HT1080 (cell line): ENCODE results near the gene NMBR. TPM values are rescaled to one million over a fixed set of nuclear protein-coding genes. Genes with fewer than 3 reads are reported as not detected.
"Not testable (repeated sequence)": the region's sequence is repeated elsewhere in the genome, so short reads cannot be mapped to it uniquely, and the experiment has no call there.

Source experiments
- DNase-seq: peaks from one replicate; pipeline ENCODE4 v3.0.0-alpha.2; 2015; ENCODE audit warnings: low read depth
- total RNA-seq: library from RNA; depleted of rRNA; stranded (reverse); fragments of >200 nt; shearing (Covaris generic); gene quantifications from 2 replicates; pipeline ENCODE4 v1.2.3, GENCODE V29; 2014; rRNA removed

NMBR gene
- total RNA-seq, 1 experiment from 2014 or later: not detected

GRCh38 chr6:142062861-142063260 lies 84.1 kb downstream of the NMBR start:
- DNase-seq: not testable (repeated sequence)

DNA sequence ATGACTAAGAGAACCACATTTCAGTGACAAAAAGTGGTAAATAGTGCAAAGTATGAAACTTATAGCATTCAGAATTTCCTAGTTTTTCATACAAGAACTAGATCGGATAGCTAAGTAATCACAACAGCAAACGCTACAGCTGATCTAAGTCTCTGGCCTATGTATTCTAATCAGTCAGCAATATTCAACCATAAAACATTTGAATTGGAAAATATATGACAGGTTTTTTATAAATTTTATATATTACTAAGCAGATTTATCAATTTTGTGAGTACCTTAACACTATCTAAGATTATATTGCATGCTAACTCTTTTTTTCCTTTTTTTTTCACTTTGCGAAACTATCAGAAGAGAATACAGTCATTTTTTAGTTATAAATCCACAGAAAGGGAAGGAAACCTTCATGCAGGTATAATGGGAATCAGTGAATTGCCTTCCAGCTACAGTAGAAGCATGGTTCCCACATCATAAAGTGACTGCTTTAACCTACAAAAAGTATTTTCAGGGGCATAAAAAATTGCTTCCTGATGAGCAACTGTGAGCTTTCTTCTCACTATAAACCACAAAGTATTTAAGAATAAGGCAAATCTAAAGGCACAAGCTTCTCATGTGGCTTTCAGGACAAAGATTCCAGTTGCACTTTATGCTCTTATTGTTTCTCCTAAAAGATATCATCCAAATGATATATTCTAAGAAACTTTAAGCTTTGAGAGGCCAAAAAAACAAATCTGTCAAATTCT lies 88.2 kb downstream of the NMBR start:
- DNase-seq: no peak

DNA sequence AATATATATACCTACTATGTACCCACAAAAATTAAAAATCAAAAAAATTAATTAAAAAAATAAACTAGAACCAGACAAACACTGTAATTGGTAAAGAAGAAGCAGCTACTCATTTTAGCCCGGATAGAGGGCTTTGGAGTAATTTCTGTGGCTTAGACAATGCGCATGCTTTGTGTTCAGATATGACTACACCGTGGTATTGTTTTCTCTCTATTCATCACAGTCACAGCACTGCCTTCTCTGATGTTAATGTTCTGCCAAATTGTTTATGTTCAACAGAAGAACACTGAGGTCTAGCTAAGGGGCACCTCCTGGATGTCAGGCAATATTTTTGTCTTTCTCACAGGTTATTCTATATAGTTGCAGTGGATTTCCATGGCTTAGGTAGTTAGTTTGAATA lies 91.7 kb downstream of the NMBR start:
- DNase-seq: no peak

DNA sequence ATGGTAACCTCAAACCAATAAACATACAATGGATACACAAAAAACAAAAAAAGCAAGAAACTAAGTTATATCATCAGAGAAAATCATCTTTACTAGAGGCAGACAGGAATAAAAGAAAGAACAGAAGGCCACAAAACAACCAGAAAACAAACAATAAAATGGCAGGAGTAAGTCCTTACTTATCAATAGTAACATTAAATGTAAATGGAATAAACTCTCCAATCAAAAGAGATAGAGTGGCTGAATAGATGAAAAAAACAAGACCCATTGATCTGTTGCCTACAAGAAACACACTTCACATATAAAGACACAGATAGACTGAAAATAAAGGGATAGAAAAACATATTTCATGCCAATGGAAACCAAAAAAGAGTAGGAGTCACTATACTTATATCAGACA lies 95.5 kb downstream of the NMBR start:
- DNase-seq: no peak

GRCh38 chr6:142048593-142048980 lies 98.3 kb downstream of the NMBR start:
- DNase-seq: no peak

DNA sequence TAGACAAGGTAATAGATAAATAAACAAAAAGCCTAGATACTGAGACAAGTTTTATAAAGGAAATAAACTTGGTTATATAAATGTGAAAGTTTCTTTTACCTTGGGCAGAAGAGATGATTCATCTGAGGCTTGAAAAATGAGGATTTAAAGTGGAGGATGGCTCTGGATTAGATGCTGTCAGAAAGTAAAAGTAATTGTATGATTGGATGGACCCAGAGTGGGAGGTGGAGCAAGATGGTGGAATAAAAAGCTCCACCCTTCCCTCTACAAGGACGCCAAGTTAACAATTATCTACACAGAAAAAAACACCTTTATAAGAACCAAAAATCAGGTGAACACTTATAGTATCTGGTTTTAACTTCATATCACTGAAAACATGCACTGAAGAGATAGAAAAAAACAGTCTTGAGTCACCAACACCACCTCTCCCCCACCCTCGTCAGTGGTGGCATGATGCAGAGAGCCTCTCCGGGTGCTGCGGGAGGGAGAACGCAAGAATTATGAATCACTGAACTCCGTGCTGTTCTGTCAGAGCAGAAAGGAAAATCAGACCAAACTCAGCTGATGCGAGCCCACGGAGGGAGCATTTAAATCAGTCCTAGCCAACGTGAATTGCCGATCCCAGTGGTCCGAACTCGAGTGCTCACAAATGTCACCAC lies 98.9 kb downstream of the NMBR start:
- DNase-seq: peak; percentile 75

DNA sequence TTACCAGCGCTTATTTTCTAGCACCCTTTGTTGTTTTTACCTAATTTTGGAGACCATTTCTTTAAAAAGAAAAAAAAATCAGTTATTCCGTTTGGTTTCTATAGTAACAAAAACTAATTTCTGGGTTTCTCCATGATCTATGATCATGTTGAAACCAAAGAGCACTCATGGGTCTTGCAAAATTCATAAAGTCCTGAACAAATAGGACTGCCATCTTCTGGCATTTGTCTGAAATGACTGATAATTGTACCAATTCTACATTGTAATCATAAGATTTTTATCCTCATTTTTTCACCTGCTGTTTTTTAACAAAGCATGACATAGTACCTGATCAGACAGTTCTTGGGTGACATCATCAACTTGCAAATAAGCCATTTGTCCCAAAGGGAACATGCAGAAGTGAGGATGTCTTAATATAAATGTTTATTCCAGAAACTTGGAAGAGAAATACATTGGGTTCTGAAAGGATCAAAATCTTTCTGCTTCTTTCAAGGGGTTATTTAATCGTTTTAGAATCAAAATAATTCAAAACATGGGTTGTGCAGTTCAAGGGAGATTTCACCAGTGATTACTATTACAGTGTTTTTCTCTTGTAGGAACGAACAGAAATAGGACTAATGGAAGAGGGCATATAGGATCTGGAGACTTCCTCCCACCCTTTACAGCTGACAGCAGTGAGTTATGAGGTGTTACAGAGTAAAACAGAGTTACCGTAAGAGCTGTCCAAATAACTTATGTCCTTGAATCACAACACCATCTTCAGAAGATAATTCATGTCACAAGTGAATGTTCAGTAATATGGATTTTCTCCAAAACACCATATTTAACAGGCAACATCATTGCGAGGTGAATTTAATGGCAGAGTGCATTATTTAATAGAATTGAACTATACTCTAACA lies 101.3 kb downstream of the NMBR start:
- DNase-seq: peak; percentile 31

DNA sequence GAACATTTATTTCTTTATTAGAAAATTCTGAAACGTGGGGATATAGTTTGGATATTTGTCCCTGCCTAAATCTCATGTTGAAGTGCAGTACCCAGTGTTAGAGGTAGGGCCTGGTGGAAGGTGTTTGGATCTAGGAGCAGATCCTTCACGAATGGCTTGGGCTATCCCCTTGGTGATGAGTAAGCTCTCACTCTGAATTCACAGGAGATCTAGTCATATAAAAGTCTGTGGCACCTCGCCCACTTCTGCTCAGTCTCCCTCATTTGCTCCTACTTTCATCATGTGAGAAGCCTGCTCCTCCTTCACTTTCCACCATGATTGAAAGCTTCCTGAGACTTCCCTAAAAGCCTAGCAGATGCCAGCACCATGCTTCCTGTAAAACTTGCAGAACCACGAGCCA lies 111.0 kb downstream of the NMBR start:
- no peak for DNase-seq

GRCh38 chr6:142031035-142031434 lies 115.9 kb downstream of the NMBR start:
- DNase-seq: no peak

- DNase-seq: no peak
These were observed 116.8 kb downstream of the NMBR start for GRCh38 chr6:142030115-142030619.

GRCh38 chr6:142028527-142028926 lies 118.4 kb downstream of the NMBR start:
- no peak for DNase-seq

DNA sequence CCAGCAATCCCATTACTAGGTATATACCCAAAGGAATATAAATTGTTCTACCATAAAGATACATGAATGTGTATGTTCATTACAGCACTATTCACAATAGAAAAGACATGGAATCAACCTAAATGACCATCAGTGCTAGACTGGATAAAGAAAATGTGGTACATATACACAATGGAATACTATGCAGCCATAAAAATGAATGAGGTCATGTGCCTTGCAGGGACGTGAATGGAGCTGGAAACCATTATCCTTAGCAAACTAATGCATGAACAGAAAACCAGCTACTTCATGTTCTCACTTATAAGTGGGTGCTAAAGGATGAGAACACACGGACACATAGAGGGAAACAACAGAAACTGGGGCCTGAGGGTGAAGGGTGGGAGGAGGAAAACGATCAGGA lies 119.1 kb downstream of the NMBR start:
- not testable (repeated sequence) for DNase-seq

DNA sequence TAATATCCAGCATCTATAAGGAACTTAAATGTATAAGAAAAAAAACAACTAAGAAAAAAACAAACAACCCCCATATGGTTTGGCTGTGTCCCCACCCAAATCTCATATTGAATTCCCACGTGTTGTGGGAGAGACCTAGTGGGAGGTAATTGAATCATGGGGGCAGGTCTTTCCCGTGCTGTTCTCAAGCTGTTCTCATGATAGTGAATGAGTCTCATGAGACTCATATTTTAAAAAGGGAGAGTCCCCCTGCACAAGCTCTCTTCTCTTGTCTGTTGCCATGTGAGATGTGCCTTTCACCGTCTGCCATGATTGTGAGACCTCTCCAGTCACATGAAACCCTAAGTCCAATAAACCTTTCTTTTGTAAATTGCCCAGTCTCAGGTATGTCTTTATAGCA lies 119.8 kb downstream of the NMBR start:
- DNase-seq: no peak

DNA sequence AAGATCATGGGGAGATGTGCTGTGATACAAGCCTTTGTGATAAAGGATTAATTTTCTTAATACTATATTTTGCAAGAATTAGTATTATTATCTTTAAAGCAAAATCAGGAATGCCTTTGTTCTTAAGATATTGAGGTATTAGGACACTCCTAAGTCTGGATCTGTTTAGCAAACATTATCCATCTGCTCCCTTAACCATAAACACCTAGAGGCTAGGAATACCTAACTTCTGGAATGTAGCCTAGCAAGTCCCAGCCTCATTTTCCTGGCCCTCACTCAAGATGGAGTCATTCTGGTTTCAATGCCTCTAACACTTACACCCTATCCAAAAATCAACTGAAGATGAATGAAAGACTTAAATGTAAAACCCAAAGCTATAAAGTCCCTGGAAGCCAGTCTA lies 120.5 kb downstream of the NMBR start:
- no peak for DNase-seq

Other genes starting within 250 kb of the NMBR start
- gene GJE1, start 14.2 kb downstream of the NMBR start, total RNA-seq: not detected in 2 replicates
- gene VTA1, start 141 bp upstream of the NMBR start, total RNA-seq: 66.1 and 83.5 TPM in 2 replicates
- gene ADGRG6, start 154.9 kb upstream of the NMBR start, total RNA-seq: 12.3 and 12.7 TPM in 2 replicates